ENCODE data around the gene CEACAM5.

DNA sequence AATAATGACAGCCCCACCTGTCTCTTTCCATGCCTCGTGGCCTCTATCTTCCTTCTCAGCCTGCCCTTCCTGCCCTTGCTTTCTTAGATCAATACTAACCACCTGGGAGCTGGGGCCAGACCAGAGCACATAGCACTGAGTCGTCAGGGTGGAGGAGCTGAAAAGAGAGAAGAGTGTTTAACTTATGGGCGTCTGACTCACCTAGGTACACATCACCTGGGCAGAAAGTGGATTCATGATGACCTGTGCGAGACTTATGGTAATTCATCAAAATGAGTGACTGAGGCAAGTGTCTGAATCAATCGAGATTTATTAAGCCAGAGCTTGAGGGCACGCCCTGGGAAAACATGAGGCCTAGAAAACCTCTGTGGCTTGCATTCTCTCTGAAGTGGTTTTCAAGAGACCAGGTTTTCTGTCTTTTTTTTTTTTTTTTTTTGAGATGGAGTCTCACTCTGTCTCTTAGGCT lies 66.1 kb downstream of the CEACAM5 start:
- TF ChIP-seq ELF4 (IDR thresholded peaks at IDR 0.05): no peak
- TF ChIP-seq PKNOX1 (IDR thresholded peaks at IDR 0.05): no peak
- no peak for TF ChIP-seq SUZ12 (IDR thresholded peaks at IDR 0.05)
- TF ChIP-seq HDGF (IDR thresholded peaks at IDR 0.05; ENCODE audit: borderline replicate concordance): no peak
- no peak for TF ChIP-seq SP1 (IDR thresholded peaks at IDR 0.05)
- no peak for TF ChIP-seq BHLHE40 (IDR thresholded peaks at IDR 0.05; ENCODE audit: borderline replicate concordance)
- TF ChIP-seq FOXA1 (IDR thresholded peaks at IDR 0.05): no peak
- no peak for TF ChIP-seq LEF1 (IDR thresholded peaks at IDR 0.05; ENCODE audit: borderline replicate concordance)
- TF ChIP-seq FOXK2 (IDR thresholded peaks at IDR 0.05): no peak
- no peak for TF ChIP-seq FOXM1 (IDR thresholded peaks at IDR 0.05; ENCODE audit: borderline replicate concordance)
- no peak for TF ChIP-seq L3MBTL2 (conservative IDR thresholded peaks at IDR 0.05)
- no peak for TF ChIP-seq TARDBP (IDR thresholded peaks at IDR 0.05)
- no peak for TF ChIP-seq NFRKB (IDR thresholded peaks at IDR 0.05)
- TF ChIP-seq ZNF384 (IDR thresholded peaks at IDR 0.05): no peak

All from HEK293T (cell line).